ENCODE results near the gene MACROD1.

Gene MACROD1

DNA sequence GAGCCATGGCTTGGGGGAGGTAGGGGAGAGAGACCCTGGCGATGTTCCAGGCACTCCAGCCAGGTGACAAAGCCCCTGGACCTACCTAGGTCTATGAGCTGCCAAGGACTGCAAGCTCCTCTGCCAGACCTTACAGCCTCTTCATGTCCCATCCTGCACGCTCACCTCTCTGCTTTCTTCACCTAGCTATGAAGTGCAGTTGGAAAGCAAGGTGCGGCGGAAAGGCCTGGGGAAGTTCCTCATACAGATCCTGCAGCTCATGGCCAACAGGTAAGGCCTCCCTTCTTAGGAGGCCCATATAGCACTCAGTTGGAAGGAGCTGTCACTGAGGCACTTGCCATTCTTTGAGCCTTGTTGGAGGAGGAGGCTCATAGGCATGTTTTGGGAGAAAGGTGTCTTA is 213.3 kb downstream of the MACROD1 start:
- DNase-seq (ENCODE audit: low read depth in 2 of 2) = no peak

DNA sequence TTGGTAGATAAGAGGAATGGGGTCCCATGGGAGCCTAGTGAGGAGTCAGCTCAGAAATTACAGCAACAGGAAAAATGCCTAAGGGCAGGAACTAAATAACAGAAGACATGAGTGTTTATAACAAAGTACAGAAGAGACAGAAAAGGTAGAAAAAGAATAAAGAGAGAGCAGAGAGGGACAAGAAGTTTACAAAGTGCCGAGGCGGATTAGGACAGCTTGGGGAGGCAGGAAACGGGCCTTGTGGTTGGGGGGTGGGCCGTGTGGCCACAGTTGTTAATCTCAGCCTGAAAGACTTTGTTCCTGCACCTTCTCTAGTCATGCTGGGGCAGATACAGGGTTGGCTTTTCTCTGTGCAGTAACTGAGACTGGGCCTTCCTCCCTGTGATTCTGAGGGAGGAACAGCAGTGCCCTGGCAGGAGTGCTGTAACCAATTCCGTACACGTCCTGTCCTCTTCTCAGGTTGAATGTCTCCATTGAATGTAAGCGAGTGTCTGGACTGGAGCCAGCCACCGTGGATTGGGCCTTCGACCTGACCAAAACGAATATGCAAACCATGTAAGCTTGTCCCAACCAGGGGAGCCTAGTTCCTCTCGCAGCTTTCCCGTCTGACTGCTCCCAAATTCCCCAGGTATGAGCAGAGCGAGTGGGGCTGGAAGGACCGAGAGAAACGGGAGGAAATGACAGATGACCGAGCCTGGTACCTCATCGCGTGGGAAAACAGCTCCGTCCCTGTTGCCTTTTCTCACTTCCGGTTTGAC is 214.0 kb downstream of the MACROD1 start:
- no peak for DNase-seq (ENCODE audit: low read depth in 2 of 2)
